Measurements from ENCODE around the gene SNAP29.

DNA sequence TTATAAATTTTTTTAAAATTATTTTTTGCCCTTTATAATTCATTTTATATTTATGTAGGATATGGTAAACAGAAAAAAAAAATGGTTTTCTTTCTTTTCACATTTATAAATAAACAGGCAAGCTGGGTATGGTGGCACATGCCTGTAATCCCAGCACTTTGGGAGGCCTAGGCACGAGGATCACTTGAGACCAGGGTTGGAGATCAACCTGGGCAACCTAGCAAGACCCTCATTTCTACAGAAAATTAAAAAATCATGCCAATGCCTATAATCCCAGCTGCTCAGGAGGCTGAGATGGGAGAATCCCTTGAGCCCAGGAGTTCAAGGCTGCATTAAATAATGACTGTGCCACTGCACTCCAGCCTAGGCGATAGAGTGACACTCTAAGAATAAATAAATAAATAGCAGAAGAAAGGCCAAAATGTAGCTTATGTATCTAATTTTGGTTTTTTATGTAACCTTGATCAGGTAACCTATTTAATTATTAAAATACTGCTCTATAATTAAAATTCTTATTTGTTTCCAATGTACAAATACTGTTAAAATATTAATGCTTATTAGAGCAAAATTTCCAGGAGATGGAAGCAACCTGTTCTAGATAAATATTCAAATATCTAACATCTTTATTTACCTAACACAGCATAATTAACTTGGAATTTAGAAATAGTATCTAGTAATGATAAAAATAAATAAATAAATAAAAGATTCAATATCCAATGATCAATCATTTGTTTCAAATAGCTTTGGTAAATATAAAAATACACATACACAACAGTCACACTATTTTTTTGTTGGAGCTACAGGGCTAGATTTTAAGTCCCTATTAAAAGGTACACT is 21.6 kb upstream of the SNAP29 start:
- TF ChIP-seq POLR2A (IDR thresholded peaks at IDR 0.05): no peak
- no peak for TF ChIP-seq CTCF (IDR thresholded peaks at IDR 0.05)

Data from breast epithelium (tissue), 3 donors.